NB4 (cell line): ENCODE results near the gene HEY2.

Experiments used
- POLR2A ChIP-seq: IDR thresholded peaks from 2 replicates; pipeline ENCODE4 v1.6.1; 2011; ENCODE audit warnings: mild to moderate bottlenecking; ENCODE audit not compliant: insufficient read length; ENCODE audit errors: extremely low read depth
- TF ChIP-seq, protein P1 (sequence below): IDR thresholded peaks from one replicate; pipeline ENCODE4 v1.5.1; 2012; ENCODE audit warnings: low read depth, low read length

DNA sequence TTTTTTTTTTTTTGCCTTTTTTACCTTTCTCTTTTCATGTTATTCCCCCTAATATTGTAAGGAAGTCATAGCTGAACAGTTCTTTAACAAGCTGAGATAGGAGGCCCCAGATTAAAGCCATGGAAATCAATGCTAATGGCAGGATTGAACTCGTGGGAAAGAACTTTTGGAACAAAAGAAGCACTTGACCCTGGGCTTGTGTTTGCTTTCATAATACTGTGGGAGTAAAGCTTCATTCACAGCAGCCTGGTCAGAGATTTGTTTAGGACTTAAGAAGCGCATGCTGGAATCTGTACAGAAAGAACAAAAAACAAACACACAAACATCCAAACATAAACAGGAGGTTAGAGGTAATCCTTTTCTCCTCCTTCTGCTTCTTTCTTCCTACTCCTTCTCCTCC is 5.1 kb downstream of the HEY2 start:
- TF ChIP-seq, protein P1, sequence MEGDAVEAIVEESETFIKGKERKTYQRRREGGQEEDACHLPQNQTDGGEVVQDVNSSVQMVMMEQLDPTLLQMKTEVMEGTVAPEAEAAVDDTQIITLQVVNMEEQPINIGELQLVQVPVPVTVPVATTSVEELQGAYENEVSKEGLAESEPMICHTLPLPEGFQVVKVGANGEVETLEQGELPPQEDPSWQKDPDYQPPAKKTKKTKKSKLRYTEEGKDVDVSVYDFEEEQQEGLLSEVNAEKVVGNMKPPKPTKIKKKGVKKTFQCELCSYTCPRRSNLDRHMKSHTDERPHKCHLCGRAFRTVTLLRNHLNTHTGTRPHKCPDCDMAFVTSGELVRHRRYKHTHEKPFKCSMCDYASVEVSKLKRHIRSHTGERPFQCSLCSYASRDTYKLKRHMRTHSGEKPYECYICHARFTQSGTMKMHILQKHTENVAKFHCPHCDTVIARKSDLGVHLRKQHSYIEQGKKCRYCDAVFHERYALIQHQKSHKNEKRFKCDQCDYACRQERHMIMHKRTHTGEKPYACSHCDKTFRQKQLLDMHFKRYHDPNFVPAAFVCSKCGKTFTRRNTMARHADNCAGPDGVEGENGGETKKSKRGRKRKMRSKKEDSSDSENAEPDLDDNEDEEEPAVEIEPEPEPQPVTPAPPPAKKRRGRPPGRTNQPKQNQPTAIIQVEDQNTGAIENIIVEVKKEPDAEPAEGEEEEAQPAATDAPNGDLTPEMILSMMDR = no peak
- no peak for TF ChIP-seq POLR2A
